Measurements from ENCODE around the gene CLHC1. TPM values are rescaled to one million over a fixed set of nuclear protein-coding genes. Genes with fewer than 3 reads are reported as not detected.
A peak's percentile ranks its signal among the peaks of the same experiment; 100 is the strongest.

CLHC1 gene
- total and polyA plus RNA-seq, 8 donors = 1.9 to 43.9 (median 6.8) TPM

GRCh38 chr2:55161295-55162210, 70.5 kb downstream of the CLHC1 start:
- Histone ChIP-seq H3K9me3 (no peaks in the 10 kb centered on the region), H3K4me1 (peaks cover 45 to 86% (median 80%) of the 10 kb centered on the region in 4 donors), H3K27me3 (no peaks in the 10 kb centered on the region), H3K36me3 (no peaks in the 10 kb centered on the region), H3K27ac (peak overlapping the region in 2 of 5 donors; percentile 74 to 78), H3K4me3 (no peak overlapping the region)
- intact Hi-C loops (cut with DNase I; ENCODE audit: low total_unique reads) = loop anchor here (10.0 kb wide), 1 partner anchor 117 kb away; no protein-coding TSS in a partner anchor
- no peak for DNase-seq
- TF ChIP-seq CTCF (IDR thresholded peaks at IDR 0.05) (no peak), EP300 (IDR thresholded peaks at IDR 0.05) (no peak), POLR2A (IDR thresholded peaks at IDR 0.05) (no peak), POLR2AphosphoS5 (IDR thresholded peaks at IDR 0.05) (no peak)
- 59 to 74% (median 65%) methylated on average over 10 of the region's 10 CpGs for WGBS, 5 donors

GRCh38 chr2:55160422-55160821, 71.7 kb downstream of the CLHC1 start:
- no peak for TF ChIP-seq POLR2AphosphoS5 (IDR thresholded peaks at IDR 0.05)
- no peak for TF ChIP-seq CTCF (IDR thresholded peaks at IDR 0.05)
- TF ChIP-seq EP300 (IDR thresholded peaks at IDR 0.05) = no peak
- TF ChIP-seq POLR2A (IDR thresholded peaks at IDR 0.05) = no peak
- Histone ChIP-seq H3K36me3 (no peaks in the 10 kb centered on the region), H3K4me3 (no peak overlapping the region), H3K27me3 (no peaks in the 10 kb centered on the region), H3K27ac (peak overlapping the region in 1 of 5 donors; percentile 78), H3K4me1 (peaks cover 56 to 92% (median 85%) of the 10 kb centered on the region in 4 donors), H3K9me3 (no peaks in the 10 kb centered on the region)
- WGBS, 5 donors = 40 to 63% (median 46%) methylated on average over 2 of the region's 2 CpGs
- DNase-seq = no peak
- intact Hi-C loops (cut with DNase I; ENCODE audit: low total_unique reads) = loop anchor here (10.0 kb wide), 1 partner anchor 116 kb away; no protein-coding TSS in a partner anchor

- H3K4me1 ChIP-seq = peaks cover 61 to 94% (median 83%) of the 10 kb centered on the region in 4 donors
- intact Hi-C loops (cut with DNase I; ENCODE audit: low total_unique reads) = loop anchor here (10.0 kb wide), 1 partner anchor 115 kb away; no protein-coding TSS in a partner anchor
- H3K27ac ChIP-seq = peak overlapping the region in 1 of 5 donors; percentile 75
These were observed 72.3 kb downstream of the CLHC1 start for GRCh38 chr2:55159752-55160151.

More at GRCh38 chr2:55159752-55160151, 72.3 kb downstream of the CLHC1 start:
- Histone ChIP-seq H3K9me3 (no peaks in the 10 kb centered on the region), H3K36me3 (no peaks in the 10 kb centered on the region), H3K27me3 (no peaks in the 10 kb centered on the region), H3K4me3 (no peak overlapping the region)
- 88 to 100% (median 93%) methylated on average over 2 of the region's 2 CpGs for WGBS, 5 donors
- DNase-seq = no peak
- TF ChIP-seq POLR2AphosphoS5 (IDR thresholded peaks at IDR 0.05) (no peak), EP300 (IDR thresholded peaks at IDR 0.05) (no peak), CTCF (IDR thresholded peaks at IDR 0.05) (no peak), POLR2A (IDR thresholded peaks at IDR 0.05) (no peak)

Measured in stomach (tissue), 9 donors.